ENCODE results near the gene TVP23C.
"Not testable (repeated sequence)": the region's sequence is repeated elsewhere in the genome, so short reads cannot be mapped to it uniquely, and the experiment has no call there.

Gene TVP23C

DNA sequence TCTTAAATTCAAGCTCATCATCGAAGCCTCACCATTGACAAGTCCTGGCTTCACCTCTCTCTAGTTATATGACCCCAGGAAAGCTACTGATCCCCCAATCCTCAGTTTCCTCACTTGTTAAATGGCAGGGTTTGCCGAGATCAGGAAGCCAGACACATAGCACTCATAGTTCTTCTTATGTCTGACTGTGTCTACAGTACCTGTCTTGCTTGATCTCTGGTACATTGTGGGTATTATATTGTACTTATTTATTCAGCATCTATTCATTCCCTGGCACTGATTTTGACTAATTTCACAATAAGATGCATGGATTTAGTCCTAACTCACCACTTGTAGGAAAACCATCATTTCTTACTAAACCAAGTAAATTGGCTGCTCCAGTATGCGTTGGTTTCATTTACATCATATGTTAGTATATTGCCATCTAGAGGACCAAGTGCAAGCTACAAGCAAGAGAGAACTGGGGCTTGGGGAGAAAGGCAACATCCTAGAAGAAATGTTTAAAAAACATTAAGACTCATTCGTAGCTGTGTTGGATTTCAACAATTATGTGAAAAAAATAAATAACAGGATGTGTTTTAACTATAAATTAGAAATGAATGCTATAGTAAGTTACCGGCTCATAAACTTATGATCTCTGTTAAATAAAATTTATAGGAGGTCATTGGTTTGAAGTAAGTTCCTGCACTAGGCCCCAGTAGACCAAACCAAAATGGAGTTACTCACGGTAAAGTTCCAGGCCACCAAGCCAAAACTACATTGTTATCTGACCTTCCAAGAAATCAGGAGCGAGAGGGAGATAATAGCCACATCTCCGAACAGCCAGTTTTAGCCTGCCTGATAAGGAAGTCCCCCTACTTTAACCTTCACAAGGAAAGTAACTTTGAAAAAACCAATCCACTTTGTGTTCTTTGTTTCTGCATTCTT lies 36.7 kb downstream of the TVP23C start:
- not testable (repeated sequence) for DNase-seq

DNA sequence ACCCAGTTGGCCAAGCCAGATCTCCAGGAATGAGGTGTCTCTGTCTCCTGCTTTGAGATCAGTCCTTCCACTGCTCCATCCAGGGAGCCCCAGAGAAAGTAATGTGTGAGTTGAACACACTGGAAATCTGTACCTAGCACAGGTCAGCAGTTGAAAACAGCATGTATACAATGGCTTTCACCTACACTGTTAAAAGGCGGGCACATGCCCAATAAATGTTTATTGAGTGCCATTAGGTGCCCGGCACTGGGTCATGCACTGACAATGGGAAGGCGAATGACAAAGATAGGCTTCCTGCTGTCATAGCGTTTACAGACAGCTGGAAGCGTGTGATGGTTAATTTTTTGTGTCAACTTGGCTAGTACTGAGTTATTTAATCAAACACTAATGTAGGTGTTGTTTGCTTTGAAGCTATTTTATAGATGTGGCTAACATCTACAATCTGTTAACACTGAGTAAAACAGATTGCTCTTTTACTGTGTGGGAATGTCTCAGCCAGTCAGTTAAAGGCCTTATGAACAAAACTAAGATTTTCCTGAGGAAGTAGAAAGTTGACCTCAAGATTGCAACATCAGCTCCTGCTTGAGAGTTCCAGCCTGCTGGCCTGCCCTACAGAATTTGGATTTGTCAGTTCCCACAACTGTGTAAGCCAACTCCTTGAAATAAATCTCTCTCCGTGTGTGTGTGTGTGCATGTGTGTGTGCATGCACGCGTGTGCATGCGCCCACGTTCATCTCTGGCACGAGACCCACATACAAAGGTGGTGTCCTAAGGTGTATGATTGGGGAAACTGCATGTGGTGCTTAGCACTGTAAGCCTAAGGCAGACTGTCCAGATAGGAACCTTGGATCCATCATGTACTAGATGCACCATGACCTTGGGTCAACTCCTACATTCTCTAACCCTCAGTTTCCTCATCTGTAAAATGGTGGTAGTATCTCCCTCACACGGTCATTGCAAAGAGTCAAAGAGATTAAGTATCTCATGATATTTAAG lies 38.0 kb downstream of the TVP23C start:
- not testable (repeated sequence) for DNase-seq

DNA sequence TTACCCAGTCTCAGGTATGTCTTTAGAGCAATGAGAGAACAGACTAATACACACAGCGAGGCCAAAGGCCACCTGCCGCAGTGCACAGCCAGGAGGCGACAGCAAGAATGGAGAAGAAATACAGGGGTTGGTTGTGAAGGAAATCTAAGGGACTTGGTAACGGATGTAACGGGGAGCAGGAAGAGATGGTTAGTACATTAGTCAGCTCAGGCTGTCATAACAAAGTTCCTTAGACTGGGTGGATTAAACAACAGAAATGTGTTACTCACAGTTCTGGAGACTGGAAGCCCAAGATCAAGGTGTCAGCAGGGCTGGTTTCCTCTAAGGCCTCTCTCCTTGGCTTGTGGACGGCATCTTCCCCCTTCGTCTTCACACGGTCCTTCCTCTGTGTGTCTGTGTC lies 47.1 kb downstream of the TVP23C start:
- DNase-seq = no peak

DNA sequence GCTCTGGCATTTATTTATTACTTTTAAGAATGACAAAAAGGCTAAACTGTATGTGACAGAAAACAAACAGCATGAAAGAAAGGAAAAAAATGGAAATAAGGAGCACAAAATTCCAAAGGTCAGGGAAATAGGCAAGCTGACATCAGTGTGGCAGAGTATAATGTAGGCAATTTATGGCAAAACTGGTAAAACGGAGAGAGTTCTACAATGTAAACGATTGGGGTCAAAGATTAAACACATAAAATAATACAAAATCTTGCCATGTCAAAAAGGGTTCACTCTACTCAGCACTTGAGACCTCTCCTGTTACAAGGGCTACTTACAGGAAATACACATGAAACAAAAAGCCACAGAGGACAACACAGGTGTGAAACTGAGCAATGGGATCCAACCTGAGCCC lies 48.8 kb downstream of the TVP23C start:
- DNase-seq = no peak

DNA sequence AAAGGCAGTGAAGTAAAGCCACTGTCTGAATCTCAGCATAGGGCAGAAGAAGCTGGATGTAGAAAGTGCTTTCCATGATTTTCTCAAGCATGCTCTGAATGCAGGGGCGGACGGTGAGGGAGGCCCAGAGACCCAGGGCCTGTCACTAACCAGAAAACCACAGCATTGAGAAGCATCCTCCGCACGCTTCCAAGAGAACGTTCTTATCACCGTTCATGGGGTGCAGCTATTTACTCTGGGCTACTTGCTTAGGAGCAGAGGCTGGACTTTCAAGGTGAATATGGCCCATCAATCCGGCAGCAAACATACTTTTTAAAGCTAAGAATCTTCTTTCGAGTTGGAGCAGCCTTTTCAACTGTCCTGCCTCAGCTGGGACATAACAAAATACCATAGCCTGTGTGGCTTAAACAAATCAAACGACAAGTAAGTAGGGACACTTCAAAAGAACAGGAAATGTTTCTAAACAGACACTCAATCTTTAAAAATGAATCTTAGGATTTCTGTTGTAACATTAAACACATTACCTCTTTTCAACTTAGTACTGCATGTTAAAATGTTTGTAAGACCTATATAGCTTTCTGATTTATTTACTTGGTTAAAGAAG lies 49.3 kb downstream of the TVP23C start:
- no peak for DNase-seq

DNA sequence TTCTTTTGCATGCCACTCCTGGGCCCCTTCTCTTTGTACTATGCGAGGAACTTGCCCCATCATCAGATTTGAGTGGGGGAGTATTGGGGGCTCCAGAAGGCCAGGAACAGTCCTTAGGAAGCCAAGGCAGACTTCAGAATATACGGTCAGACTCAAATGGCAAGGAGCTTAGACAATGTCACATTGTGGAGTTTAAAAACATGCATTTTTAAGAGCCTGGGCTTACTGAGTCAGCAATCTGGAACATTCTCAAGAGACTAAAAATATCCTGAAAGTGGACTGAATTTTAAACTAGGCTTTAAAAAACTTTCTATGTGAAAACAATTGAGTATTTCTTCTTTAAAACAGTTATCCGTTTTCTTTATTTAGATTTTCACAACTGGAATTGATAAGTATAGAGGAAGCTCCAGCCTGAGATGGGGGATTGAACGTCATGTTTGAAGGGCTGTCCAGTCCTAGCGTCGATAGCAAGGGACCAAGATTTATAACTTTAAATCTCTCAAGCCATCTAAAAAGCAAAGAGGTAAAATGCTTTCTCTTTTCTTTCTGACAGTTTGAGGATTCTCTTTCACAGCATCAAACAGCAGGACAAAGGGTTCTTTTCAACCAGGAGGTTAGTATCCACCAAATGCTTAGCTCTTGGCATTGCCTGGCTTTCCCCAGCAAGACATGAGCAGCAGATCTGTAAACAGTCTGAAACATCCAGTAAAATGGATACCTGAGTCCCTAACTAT lies 50.1 kb downstream of the TVP23C start:
- DNase-seq = no peak

DNA sequence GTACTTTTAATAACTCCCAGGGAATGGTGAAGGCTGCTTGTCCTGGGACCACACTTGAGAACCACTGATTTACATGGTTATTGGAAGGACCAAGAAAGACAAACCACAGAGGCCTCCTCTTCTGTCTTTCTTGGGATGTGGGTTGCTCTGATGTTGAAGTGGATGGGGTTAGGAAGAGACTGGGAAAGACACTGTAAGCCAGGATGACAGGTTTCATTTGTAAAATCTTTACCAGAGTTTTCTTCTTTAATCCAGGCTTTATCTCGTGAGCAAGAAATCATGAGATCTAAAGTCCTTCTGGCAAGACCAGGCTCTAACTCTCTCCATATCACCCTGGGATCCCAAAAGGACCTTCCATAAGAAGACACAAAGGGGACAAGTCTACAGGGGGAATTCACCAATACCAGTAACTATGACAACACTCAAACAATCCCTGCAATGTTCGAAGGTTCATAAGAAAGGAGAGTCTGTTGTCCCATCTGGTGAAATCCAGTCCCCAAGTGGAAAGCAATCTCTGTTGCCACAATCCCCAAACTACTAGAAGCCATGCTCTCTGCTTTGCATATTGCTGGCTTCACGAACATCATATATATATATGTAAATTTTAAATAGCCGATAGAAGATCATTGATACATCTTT lies 51.1 kb downstream of the TVP23C start:
- DNase-seq = no peak

DNA sequence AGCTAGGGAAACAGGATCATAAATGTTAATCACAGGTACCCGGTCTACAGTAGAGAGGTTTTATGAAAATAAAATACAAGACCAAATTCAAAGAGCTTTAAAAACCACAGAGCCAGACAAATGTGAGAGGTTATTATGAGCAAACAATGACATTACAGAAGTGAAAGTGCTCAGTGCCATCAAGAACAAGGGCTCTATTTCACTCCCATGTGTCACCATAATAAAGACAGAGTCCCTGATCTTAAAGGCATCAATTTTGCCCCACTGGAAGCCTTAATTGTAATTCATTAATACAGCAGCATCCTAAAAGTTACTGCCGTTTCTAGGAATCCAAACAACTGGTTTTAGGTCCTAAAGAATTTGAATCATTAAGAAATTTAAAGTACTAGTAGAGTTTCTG lies 52.1 kb downstream of the TVP23C start:
- no peak for DNase-seq

DNA sequence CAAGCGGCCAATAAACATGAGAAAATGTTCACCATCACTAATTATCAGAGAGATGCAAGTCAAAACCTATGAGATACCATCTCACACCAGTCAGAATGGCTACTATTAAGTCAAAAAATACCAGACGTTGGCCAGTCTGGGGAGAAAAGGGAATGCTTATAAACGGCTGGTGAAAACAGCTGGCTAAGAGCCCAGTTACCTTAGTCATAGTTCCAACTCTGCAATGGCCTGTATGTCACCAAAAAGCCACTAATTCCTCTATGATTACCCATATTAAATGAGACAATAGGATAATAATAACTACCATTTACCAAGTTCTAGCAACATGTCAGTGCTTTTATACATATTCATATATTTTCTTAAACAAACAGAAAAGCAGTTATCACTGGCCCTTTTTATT lies 52.9 kb downstream of the TVP23C start:
- no peak for DNase-seq

DNA sequence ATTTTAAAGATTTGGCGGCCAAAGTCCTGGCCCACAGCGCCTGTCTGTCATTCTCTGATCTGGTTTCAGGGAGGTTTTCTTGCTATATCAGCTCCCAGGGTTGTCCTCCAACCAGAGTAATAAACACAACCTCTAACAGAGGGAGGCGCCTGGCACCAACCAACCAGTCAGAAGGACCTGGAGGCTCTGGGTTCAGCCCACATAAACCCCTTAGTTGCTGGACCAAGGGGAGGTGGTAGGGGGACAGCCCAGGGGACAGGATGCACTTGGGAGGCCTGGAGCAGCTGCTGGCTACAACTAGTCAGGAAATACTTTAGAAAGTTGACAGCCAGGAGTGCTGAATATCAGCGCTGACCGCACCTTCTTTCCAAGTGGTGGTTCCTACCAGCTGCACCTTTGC lies 54.2 kb downstream of the TVP23C start:
- no peak for DNase-seq

DNA sequence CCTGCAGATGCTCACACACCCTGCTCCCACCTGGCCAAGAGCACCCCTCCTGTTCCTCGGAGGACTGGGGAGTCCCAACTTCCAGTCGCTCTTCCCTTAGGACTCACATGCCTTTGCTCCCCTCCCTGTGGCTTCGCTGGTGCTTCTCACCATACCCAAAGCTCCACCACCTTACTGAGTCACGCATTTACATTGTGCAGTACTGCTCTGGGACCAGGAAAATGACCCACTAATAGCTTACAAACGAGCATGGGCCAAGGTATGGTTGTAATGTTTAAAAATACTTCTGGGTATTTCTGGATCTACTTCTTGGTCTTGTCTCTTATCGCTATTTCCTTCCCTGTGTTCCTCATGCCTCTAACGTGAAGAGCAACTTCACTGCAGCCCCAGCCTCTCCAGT lies 54.8 kb downstream of the TVP23C start:
- no peak for DNase-seq

DNA sequence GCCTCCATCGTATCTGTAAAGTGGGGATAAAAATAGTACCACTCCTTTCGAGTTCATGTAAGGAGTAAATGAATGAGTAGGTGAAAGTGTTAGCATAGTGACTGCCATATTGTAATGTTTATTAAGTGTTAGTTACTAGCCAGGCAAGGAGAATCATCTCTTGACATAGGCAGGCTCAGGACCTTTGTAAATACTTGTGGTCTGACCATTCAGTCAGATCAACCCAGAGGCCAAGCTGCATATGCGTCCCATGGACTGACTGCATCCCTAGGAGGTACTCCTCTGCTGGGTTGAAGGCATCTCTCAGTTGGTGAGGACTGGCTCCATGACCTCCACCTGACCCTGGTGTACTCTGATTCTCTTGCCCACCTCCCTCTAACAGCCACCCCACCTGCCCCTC lies 55.4 kb downstream of the TVP23C start:
- DNase-seq = no peak

DNA sequence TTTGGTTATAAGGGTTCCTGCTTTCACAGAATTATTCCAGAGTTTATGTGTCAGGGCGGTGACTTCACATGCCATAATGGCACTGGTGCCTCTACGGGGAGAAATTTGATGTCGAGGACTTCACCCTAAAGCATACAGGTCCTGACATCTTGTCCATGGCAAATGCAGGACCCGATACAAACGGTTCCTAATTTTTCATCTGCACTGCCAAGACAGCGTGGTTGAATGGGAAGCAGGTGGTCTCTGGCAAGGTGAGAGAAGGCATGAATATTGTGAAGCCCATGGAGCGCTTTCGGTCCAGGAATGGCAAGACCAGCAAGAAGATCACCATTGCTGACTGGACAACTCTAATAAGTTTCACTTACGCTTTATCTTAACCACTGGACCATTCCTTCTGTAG lies 56.3 kb downstream of the TVP23C start:
- no peak for DNase-seq

DNA sequence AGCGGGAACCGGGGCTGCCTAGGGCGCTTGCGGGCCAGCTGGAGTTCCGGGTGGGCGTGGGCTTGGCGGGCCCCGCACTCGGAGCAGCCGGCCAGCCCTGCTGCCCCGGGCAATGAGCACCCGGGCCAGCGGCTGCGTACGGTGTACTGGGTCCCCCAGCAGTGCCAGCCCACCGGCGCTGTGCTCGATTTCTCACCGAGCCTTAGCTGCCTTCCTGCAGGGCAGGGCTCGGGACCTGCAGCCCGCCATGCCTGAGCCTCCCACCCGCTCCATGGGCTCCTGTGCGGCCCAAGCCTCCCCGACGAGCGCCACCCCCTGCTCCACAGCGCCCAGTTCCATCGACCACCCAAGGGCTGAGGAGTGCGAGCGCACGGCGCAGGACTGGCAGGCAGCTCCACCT lies 57.6 kb downstream of the TVP23C start:
- DNase-seq = not testable (repeated sequence)

DNA sequence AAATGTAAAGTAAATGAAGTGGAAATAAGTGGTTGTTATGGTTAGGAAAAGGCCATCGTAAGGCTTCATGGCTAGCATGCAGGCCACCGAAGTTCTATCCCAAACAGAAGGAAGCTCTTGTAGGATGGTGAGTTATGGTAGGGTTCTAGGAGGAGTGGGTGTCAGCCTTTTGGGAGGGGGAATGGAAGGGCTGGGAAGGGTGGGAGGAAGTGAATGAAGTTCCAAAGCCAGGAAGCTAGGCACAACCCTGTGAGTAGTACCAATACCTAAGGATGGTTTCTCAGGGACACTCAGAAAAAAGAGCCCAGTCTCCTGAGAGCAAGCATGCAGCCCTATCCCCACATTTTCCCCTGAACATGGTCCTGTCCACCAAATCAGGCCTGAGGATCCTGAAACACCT lies 59.6 kb downstream of the TVP23C start:
- no peak for DNase-seq

DNA sequence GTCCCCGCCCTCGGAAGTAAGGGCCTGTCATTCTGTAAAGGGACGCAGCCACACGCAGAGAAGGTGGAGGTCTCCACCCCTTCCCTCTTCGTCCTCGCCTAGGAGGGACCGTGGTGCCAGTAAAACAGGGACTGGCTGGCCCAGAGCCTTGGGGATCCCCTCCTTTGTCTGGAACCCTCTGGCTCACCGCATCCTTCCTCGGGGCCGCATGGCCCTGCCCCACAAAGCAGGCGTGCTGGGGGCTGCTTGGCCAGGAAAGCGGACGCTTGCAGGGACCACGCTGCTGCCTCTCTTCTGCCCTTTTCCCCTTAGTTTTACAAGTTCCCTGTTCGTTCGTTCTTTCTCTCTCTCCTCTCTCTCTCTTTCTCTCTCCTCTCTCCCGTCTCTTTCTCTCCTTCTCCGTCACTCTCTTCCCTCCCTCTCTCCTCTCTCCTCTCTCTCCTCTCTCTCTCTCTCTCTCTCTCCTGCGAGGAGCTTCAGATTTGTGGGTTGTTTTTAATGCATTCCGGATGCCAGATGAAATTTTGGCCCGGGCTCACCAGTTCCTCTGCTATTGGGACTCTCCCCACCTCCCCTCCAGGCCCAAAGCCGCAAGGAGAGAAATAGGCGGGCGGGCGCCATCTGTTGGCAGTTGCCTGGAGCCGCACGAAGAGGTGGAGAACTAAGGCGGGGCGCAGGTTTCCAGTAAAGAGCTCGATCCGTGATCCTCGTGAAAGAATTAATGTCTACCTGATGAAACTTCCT lies 60.7 kb downstream of the TVP23C start:
- peak; percentile 65 for DNase-seq

DNA sequence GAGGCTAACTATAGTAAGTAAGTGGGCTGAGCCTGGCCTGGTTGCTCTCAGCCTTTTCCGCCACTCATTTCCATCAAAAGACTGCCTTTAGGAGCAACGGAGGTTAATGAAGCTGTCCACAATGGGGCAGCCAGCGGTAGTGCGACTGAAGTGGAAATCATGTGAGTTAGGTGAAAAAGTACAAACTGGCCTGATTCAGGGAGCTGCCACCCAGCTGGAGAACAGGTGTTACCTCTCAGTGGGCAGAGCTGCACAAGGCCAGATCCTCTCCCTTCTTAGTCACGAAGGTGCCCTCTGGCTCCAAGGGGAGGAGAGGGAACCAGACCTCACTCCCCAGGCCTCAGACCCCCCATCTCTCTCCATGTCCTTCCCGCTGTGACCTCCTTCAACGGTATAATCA lies 61.5 kb downstream of the TVP23C start:
- DNase-seq = no peak

DNA sequence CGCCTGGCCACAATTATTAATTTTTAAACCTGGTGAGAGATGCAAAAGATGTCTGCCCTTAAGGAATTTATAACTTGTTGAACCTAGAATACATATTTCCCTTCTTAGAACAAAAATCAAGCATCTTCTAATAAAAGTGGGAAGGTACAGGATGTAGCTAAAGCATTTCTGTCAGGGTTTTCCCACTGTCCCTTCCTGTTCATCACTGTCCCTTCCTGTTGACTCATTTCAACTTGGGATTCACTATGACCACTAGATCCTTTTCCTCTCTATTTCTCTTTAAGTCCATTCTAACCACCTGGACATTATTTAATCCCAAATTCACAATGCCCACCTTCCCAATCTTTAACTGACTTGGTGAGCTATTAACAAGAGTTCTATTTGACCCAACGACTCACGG lies 62.0 kb downstream of the TVP23C start:
- no peak for DNase-seq

DNA sequence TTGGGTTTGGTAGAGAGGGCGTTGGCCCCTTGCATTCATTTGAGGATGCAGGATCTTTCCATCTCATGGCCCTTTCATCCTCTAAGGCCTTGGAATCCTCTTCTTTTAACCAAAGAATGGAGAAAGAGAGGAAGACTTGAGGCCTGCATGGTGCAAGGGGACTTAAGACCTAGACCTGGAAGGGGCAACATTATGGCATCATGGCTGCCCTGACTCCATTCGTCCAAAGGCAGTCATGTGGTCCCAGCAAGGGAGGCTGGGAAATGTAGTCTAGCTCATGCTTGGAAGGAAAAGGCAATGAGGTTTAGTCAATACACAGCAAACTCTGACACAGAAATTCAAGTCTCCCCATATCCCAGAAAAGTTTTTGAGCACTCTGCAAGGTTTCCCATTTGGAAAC lies 65.2 kb downstream of the TVP23C start:
- no peak for DNase-seq

DNA sequence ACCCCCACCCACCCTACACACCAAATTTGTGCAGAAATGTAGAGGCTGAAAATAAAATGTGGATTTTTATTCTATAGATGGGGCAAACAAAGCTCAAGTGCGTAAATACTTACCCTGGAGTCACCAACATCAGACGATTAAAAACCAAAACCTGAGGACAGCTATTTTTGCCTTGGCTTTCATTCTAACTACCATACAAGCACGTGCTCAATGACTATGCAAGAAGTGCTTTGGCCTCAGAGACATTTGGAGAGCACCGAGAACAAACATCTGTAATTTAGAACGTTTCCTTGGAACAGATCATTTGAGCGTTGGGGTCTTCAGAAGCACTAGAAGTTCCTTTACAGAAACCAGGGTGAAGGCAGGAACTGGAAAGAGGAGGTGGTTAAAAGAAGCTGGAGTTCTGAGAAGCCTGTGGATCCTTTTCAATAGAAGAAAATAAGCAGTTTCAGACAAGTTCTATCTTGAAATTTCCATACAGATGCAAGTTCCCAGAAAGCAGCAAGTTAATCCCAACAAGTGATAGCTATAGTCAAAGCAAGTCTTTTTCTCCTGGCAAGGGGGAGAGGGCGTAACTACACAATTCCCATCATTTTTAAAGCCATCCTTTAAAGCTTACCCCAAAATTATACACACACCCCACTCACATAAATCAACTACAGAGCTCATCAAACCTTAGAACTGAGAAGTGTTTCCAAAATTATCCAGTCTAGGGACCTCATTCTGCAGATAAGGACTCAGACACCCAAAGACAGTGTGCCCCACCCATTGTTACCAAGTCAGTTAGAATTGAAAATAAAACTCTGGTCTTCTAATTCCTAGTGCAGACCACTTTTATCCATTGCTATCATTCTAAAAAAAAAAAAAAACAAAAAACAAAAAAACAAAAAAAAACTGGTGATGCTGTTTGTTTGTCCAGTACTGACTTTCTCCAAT lies 66.3 kb downstream of the TVP23C start:
- no peak for DNase-seq

All from activated T-cell treated with anti-CD3 and anti-CD28 coated beads, Interleukin-2, amount 50 U/mL, for 1 hour (primary cell).